Neural progenitor cell (in vitro differentiated cells): ENCODE results near the gene MGMT. TPM values are rescaled to one million over a fixed set of nuclear protein-coding genes. Genes with fewer than 3 reads are reported as not detected.

ENCODE experiments used
- DNase-seq: peaks from one replicate; pipeline ENCODE4 v3.0.0-alpha.2; 2016; ENCODE audit warnings: low spot score
- H2AFZ ChIP-seq: fragments of 200-600 bp; sonication (generic); replicated peaks from 2 replicates; pipeline ENCODE4 v1.6.1; 2016; ENCODE audit warnings: antibody characterized with exemption
- H3F3A ChIP-seq: fragments of 200-600 bp; sonication (generic); 2 replicates; pipeline ENCODE4 v1.6.1; 2016; ENCODE audit warnings: antibody characterized with exemption, low read depth
- H3K27ac ChIP-seq: fragments of 200-600 bp; sonication (generic); 2 replicates; pipeline ENCODE4 v1.5.1; 2016; ENCODE audit warnings: mild to moderate bottlenecking
- H3K27me3 ChIP-seq: fragments of 200-600 bp; sonication (generic); 2 replicates; pipeline ENCODE4 v1.6.1; 2016; ENCODE audit warnings: mild to moderate bottlenecking, moderate library complexity
- H3K36me3 ChIP-seq: fragments of 200-600 bp; sonication (generic); 2 replicates; pipeline ENCODE4 v1.5.1; 2016
- H3K4me1 ChIP-seq: fragments of 200-600 bp; sonication (generic); 2 replicates; pipeline ENCODE4 v1.6.1; 2016; ENCODE audit warnings: mixed run types
- H3K4me2 ChIP-seq: fragments of 200-600 bp; sonication (generic); 2 replicates; pipeline ENCODE4 v1.6.1; 2016
- H3K4me3 ChIP-seq: fragments of 200-600 bp; sonication (generic); 2 replicates; pipeline ENCODE4 v1.5.1; 2016
- H3K79me2 ChIP-seq: fragments of 200-600 bp; sonication (generic); 2 replicates; pipeline ENCODE4 v1.6.1; 2016; ENCODE audit warnings: low read depth
- H3K9ac ChIP-seq: fragments of 200-600 bp; sonication (generic); 2 replicates; pipeline ENCODE4 v1.6.1; 2016
- H3K9me3 ChIP-seq: fragments of 200-600 bp; sonication (generic); 2 replicates; pipeline ENCODE4 v1.5.1; 2016; ENCODE audit warnings: low read depth
- H4K20me1 ChIP-seq: fragments of 200-600 bp; sonication (generic); 2 replicates; pipeline ENCODE4 v1.6.1; 2016; ENCODE audit warnings: low read depth
- H3K27ac Mint-ChIP-seq: 3 replicates; pipeline ENCODE4 v1.8.0; 2021; ENCODE audit warnings: mixed read lengths
- H3K27me3 Mint-ChIP-seq: 2 replicates; pipeline ENCODE4 v1.8.0; 2022; ENCODE audit warnings: low read depth, mild to moderate bottlenecking, inconsistent platforms, moderate library complexity, mixed read lengths; ENCODE audit not compliant: insufficient read depth
- H3K36me3 Mint-ChIP-seq: 3 replicates; pipeline ENCODE4 v1.8.0; 2021; ENCODE audit warnings: mixed read lengths
- H3K4me1 Mint-ChIP-seq: 3 replicates; pipeline ENCODE4 v1.8.0; 2021; ENCODE audit warnings: mixed read lengths
- H3K4me3 Mint-ChIP-seq: 3 replicates; pipeline ENCODE4 v1.8.0; 2021; ENCODE audit warnings: mild to moderate bottlenecking, moderate library complexity, mixed read lengths
- H3K9me3 Mint-ChIP-seq: 3 replicates; pipeline ENCODE4 v1.8.0; 2020; ENCODE audit warnings: mixed read lengths
- EZH2 ChIP-seq: fragments of 200-600 bp; sonication (generic); IDR thresholded peaks from 2 replicates; pipeline ENCODE4 v1.6.1; 2017; ENCODE audit warnings: antibody characterized with exemption, mild to moderate bottlenecking, moderate library complexity
- EZH2phosphoT487 ChIP-seq: fragments of 200-600 bp; sonication (generic); IDR thresholded peaks from 2 replicates; pipeline ENCODE4 v1.6.1; 2017; ENCODE audit warnings: antibody characterized with exemption
- total RNA-seq: library from RNA; depleted of rRNA; stranded (reverse); fragments of >200 nt; gene quantifications from 2 replicates; pipeline ENCODE4 v1.2.3, GENCODE V29; 2015; ENCODE audit warnings: low replicate concordance
- TF ChIP-seq, protein P1 (sequence below): fragments of 200-600 bp; sonication (generic); IDR thresholded peaks from 2 replicates; pipeline ENCODE4 v1.5.1; 2017; ENCODE audit warnings: antibody characterized with exemption, mild to moderate bottlenecking

The MGMT gene
- total RNA-seq, 1 donor from 2014 or later = 17.5 TPM

DNA sequence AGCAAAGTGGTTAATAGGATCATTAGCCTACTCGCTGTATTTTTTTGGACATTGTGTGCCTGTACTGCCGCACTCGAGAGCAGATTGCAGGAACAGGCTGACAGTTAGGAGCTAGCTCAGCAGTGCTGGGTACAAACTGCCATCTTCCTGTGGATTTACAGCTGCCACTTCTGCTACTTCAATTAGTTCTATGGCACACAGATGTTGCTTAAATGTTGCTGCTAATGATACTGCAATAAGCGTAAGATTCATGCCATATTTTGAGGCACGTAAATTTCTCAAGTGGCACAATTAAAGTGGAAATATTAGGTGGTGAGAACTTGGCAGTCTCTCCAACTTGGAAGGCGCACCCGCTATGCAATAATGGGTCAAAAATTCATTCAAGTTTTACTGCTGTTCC lies 325.1 kb downstream of the MGMT start:
- no peak overlapping the region for H3K9ac ChIP-seq
- H2AFZ ChIP-seq = no peak overlapping the region
- Mint-ChIP-seq H3K9me3 (no peaks in the 10 kb centered on the region), H3K4me3 (no peak overlapping the region), H3K27ac (no peak overlapping the region), H3K4me1 (peaks cover 7% of the 10 kb centered on the region), H3K27me3 (peaks cover 5% of the 10 kb centered on the region), H3K36me3 (peaks cover 6% of the 10 kb centered on the region)
- H3K4me1 ChIP-seq = no peaks in the 10 kb centered on the region
- H4K20me1 ChIP-seq = no peaks in the 10 kb centered on the region
- no peaks in the 10 kb centered on the region for H3K36me3 ChIP-seq
- no peak overlapping the region for H3K27ac ChIP-seq
- no peaks in the 10 kb centered on the region for H3K9me3 ChIP-seq
- no peaks in the 10 kb centered on the region for H3K27me3 ChIP-seq
- H3K79me2 ChIP-seq = no peaks in the 10 kb centered on the region
- no peak overlapping the region for H3K4me3 ChIP-seq
- no peak for DNase-seq
- H3K4me2 ChIP-seq = no peak overlapping the region
- TF ChIP-seq EZH2 (no peak), EZH2phosphoT487 (no peak)
- TF ChIP-seq, protein P1, sequence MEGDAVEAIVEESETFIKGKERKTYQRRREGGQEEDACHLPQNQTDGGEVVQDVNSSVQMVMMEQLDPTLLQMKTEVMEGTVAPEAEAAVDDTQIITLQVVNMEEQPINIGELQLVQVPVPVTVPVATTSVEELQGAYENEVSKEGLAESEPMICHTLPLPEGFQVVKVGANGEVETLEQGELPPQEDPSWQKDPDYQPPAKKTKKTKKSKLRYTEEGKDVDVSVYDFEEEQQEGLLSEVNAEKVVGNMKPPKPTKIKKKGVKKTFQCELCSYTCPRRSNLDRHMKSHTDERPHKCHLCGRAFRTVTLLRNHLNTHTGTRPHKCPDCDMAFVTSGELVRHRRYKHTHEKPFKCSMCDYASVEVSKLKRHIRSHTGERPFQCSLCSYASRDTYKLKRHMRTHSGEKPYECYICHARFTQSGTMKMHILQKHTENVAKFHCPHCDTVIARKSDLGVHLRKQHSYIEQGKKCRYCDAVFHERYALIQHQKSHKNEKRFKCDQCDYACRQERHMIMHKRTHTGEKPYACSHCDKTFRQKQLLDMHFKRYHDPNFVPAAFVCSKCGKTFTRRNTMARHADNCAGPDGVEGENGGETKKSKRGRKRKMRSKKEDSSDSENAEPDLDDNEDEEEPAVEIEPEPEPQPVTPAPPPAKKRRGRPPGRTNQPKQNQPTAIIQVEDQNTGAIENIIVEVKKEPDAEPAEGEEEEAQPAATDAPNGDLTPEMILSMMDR = no peak
- no peaks in the 10 kb centered on the region for H3F3A ChIP-seq

DNA sequence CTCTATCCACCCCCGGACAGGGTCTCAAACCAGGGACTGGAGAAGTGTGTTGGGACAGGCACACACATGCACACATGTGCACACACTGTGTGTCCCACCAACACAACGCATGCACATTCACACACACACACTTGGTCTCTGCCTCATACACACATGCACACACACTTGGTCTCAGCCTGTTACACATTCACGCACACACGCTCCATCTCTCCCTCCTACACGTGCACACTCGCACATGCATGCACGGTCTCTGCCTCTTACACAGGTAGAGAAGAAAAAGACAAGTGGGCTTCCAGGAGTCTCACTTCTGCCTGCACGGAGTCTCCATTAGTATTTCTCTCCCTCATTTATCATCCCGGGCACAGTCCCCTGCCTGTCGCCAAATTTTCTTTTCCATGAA lies 325.8 kb downstream of the MGMT start:
- no peak overlapping the region for H3K9ac ChIP-seq
- no peaks in the 10 kb centered on the region for H3F3A ChIP-seq
- H3K4me1 Mint-ChIP-seq = peaks cover 7% of the 10 kb centered on the region
- H4K20me1 ChIP-seq = no peaks in the 10 kb centered on the region
- H3K27ac Mint-ChIP-seq = no peak overlapping the region
- H3K9me3 Mint-ChIP-seq = peaks cover 2% of the 10 kb centered on the region
- no peaks in the 10 kb centered on the region for H3K79me2 ChIP-seq
- no peak overlapping the region for H3K4me3 ChIP-seq
- no peak overlapping the region for H3K27ac ChIP-seq
- no peak overlapping the region for H2AFZ ChIP-seq
- H3K4me2 ChIP-seq = no peak overlapping the region
- H3K9me3 ChIP-seq = no peaks in the 10 kb centered on the region
- DNase-seq = no peak
- H3K4me1 ChIP-seq = no peaks in the 10 kb centered on the region
- no peaks in the 10 kb centered on the region for H3K27me3 ChIP-seq
- H3K27me3 Mint-ChIP-seq = peaks cover 3% of the 10 kb centered on the region
- H3K4me3 Mint-ChIP-seq = no peak overlapping the region
- TF ChIP-seq EZH2 = no peak
- peaks cover 6% of the 10 kb centered on the region for H3K36me3 Mint-ChIP-seq
- no peaks in the 10 kb centered on the region for H3K36me3 ChIP-seq

DNA sequence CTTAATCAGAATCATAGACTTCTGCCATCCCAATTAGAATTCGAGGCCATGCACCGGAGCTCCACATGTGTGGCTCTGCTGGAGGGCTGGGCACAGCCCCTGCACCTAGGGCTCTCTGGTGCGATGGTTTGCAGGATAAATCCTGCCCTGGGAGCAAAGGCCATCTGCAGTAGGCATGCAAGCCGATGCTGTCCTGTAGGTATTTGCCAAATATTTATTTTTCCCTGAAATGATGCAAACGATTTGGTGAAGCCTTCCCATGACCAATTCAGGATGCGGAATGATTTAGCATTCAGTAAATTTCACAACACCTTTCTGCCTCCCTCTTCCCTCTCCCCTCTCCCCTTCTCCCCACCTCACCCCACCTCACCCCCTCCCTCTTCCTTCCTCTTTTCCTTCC lies 326.4 kb downstream of the MGMT start:
- peaks cover 2% of the 10 kb centered on the region for H3K9me3 Mint-ChIP-seq
- peaks cover 7% of the 10 kb centered on the region for H3K4me1 Mint-ChIP-seq
- no peak overlapping the region for H2AFZ ChIP-seq
- no peak overlapping the region for H3K4me3 Mint-ChIP-seq
- TF ChIP-seq, protein P1 = no peak
- TF ChIP-seq EZH2 = no peak
- no peak for TF ChIP-seq EZH2phosphoT487
- H3K27me3 ChIP-seq = no peaks in the 10 kb centered on the region
- H3F3A ChIP-seq = no peaks in the 10 kb centered on the region
- no peak overlapping the region for H3K9ac ChIP-seq
- no peak overlapping the region for H3K4me3 ChIP-seq
- H4K20me1 ChIP-seq = no peaks in the 10 kb centered on the region
- no peaks in the 10 kb centered on the region for H3K4me1 ChIP-seq
- H3K79me2 ChIP-seq = no peaks in the 10 kb centered on the region
- H3K36me3 Mint-ChIP-seq = peaks cover 6% of the 10 kb centered on the region
- H3K36me3 ChIP-seq = no peaks in the 10 kb centered on the region
- no peak overlapping the region for H3K27ac Mint-ChIP-seq
- no peak overlapping the region for H3K27ac ChIP-seq
- no peaks in the 10 kb centered on the region for H3K9me3 ChIP-seq
- peaks cover 3% of the 10 kb centered on the region for H3K27me3 Mint-ChIP-seq
- DNase-seq = no peak
- H3K4me2 ChIP-seq = no peak overlapping the region

DNA sequence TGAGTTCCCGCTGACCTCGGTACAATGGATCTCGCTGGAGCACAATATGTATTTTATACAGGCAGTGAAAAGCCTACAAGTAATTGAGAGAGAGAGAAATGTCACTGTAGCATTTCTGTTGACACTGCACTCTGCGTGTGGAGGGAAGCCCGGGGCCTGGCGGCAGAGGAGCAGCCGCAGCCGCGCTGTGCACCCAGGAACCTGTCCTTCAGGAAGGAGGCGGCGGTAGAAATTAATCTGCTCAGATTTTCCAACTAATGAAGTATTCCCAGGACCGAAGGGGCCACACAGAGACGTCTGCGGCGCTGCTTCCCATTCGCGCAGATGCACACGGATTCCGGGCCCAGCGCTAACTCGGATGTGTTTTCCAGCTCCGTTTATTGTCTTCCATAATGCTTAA lies 327.0 kb downstream of the MGMT start:
- Histone ChIP-seq H3K36me3 (no peaks in the 10 kb centered on the region), H3K27ac (no peak overlapping the region), H3K79me2 (no peaks in the 10 kb centered on the region), H3K9ac (no peak overlapping the region), H3K27me3 (no peaks in the 10 kb centered on the region), H3K4me1 (no peaks in the 10 kb centered on the region), H2AFZ (no peak overlapping the region), H4K20me1 (no peaks in the 10 kb centered on the region), H3K9me3 (no peaks in the 10 kb centered on the region), H3K4me3 (no peak overlapping the region), H3F3A (no peaks in the 10 kb centered on the region), H3K4me2 (no peak overlapping the region)
- Mint-ChIP-seq H3K27ac (no peak overlapping the region), H3K27me3 (peaks cover 3% of the 10 kb centered on the region), H3K9me3 (peaks cover 4% of the 10 kb centered on the region), H3K4me3 (no peak overlapping the region), H3K36me3 (peaks cover 8% of the 10 kb centered on the region), H3K4me1 (peaks cover 7% of the 10 kb centered on the region)
- TF ChIP-seq, protein P1 = no peak
- TF ChIP-seq EZH2 (no peak), EZH2phosphoT487 (no peak)
- DNase-seq = no peak
